ENCODE measurements around the gene MYOM1.

DNA sequence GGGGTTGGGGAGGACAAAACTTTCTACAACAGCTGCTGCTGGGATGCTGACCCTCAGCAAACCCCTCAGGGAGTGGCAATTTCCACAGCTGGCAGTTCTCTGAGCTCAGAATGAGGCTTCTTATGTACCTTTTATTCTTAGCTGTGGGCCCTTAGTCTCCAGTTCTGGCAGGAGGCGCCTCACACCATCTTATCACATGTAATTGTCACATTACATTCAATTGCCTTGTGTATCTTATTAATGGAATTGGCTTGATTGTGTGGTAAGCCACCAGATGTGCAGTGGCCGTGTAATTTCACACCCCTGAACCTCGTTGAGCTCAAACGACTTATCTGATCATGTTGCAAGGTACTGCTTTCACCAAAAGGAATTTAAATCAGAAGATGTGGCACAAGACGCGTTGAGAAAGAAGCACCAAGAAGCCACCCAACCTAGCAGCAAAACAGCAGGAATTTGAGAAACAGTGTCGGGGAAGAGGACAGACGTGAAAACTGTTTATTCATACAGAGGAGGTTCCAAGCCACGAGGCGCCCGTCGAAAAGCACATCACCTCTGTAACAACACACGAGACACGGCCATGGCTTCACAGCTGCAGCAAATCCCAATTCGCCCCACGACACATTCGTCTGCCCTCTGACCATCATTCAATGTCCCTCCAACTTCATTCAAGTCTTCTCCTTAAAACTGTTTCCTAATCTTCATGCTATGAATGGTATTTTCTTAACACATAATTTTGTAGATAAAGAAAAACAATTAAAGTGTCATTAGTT is 153.2 kb downstream of the MYOM1 start:
- TF ChIP-seq, protein P1, sequence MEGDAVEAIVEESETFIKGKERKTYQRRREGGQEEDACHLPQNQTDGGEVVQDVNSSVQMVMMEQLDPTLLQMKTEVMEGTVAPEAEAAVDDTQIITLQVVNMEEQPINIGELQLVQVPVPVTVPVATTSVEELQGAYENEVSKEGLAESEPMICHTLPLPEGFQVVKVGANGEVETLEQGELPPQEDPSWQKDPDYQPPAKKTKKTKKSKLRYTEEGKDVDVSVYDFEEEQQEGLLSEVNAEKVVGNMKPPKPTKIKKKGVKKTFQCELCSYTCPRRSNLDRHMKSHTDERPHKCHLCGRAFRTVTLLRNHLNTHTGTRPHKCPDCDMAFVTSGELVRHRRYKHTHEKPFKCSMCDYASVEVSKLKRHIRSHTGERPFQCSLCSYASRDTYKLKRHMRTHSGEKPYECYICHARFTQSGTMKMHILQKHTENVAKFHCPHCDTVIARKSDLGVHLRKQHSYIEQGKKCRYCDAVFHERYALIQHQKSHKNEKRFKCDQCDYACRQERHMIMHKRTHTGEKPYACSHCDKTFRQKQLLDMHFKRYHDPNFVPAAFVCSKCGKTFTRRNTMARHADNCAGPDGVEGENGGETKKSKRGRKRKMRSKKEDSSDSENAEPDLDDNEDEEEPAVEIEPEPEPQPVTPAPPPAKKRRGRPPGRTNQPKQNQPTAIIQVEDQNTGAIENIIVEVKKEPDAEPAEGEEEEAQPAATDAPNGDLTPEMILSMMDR (IDR thresholded peaks at IDR 0.05 in 8 of 11, conservative IDR thresholded peaks at IDR 0.05 in 3 of 11): no peak
- no peak for TF ChIP-seq POLR2A (IDR thresholded peaks at IDR 0.05)
- TF ChIP-seq POLR2AphosphoS5 (IDR thresholded peaks at IDR 0.05): no peak

Measured in spleen (tissue), 7 donors.